DMS 273 treated with DMSO at 0.1 percent for 48 hours (cell line): ENCODE measurements around the gene DENND1A.

Source experiments
- DNase-seq: peaks from one replicate; lab custom pipeline; 2025; lab: John Stamatoyannopoulos, UW

The DENND1A gene

GRCh38 chr9:123616707-123617106, 313.2 kb downstream of the DENND1A start:
- no peak for DNase-seq

GRCh38 chr9:123615381-123615780, 314.5 kb downstream of the DENND1A start:
- DNase-seq = no peak

- DNase-seq = no peak
Measured at GRCh38 chr9:123614306-123615263, 315.3 kb downstream of the DENND1A start.

GRCh38 chr9:123611226-123611625, 318.7 kb downstream of the DENND1A start:
- no peak for DNase-seq

- DNase-seq = no peak
Measured at GRCh38 chr9:123609844-123610243, 320.1 kb downstream of the DENND1A start.

GRCh38 chr9:123608104-123608503, 321.8 kb downstream of the DENND1A start:
- DNase-seq = no peak

- no peak for DNase-seq
Measured at GRCh38 chr9:123607479-123607878, 322.4 kb downstream of the DENND1A start.

- DNase-seq = no peak
Measured at GRCh38 chr9:123606141-123606540, 323.8 kb downstream of the DENND1A start.

GRCh38 chr9:123605286-123605685, 324.6 kb downstream of the DENND1A start:
- DNase-seq = no peak

GRCh38 chr9:123604861-123605260, 325.1 kb downstream of the DENND1A start:
- no peak for DNase-seq

- no peak for DNase-seq
Measured at GRCh38 chr9:123601828-123602227, 328.1 kb downstream of the DENND1A start.

GRCh38 chr9:123599781-123600180, 330.1 kb downstream of the DENND1A start:
- no peak for DNase-seq

GRCh38 chr9:123597876-123598556, 331.9 kb downstream of the DENND1A start:
- no peak for DNase-seq

- no peak for DNase-seq
Measured at GRCh38 chr9:123597048-123597447, 332.9 kb downstream of the DENND1A start.

- no peak for DNase-seq
Measured at GRCh38 chr9:123591283-123591682, 338.6 kb downstream of the DENND1A start.

GRCh38 chr9:123590499-123590898, 339.4 kb downstream of the DENND1A start:
- no peak for DNase-seq

GRCh38 chr9:123589361-123590239, 340.3 kb downstream of the DENND1A start:
- no peak for DNase-seq

- DNase-seq = no peak
Measured at GRCh38 chr9:123586275-123586674, 343.7 kb downstream of the DENND1A start.

- no peak for DNase-seq
Measured at GRCh38 chr9:123584202-123585176, 345.4 kb downstream of the DENND1A start.

GRCh38 chr9:123583646-123584045, 346.3 kb downstream of the DENND1A start:
- DNase-seq = no peak

GRCh38 chr9:123571240-123571639, 358.7 kb downstream of the DENND1A start:
- DNase-seq = no peak
